ENCODE data around the gene DHRS3.

- TF ChIP-seq POLR2AphosphoS5 (IDR thresholded peaks at IDR 0.05; ENCODE audit: low read depth, low read length), result no peak
- TF ChIP-seq TAF1 (IDR thresholded peaks at IDR 0.05; ENCODE audit: borderline replicate concordance, insufficient read depth, low read length), result no peak
- TF ChIP-seq REST (IDR thresholded peaks at IDR 0.05; ENCODE audit: insufficient read depth in 1 of 2, low read depth in 2 of 2, low read length in 2 of 2), result no peak
- TF ChIP-seq SIN3A (IDR thresholded peaks at IDR 0.05; ENCODE audit: borderline replicate concordance, insufficient read depth, low read length), result no peak
- no peak for TF ChIP-seq FOXP2 (optimal IDR thresholded peaks at IDR 0.05; ENCODE audit: borderline replicate concordance, extremely low read depth, extremely low read length, insufficient read depth)
Observed at GRCh38 chr1:12630946-12631530, 13.0 kb upstream of the DHRS3 start.
